Lung (tissue), 12 donors: ENCODE results near the gene ARF1. TPM values are rescaled to one million over a fixed set of nuclear protein-coding genes. Genes with fewer than 3 reads are reported as not detected.

Source experiments
- ATAC-seq: fragments of 200-7000 bp; cut with Tn5 transposase; one replicate; pipeline ENCODE4 v1.9.1; 2020; ENCODE audit warnings: moderate number of reproducible peaks; ENCODE audit not compliant: insufficient read depth, low FRiP score
- DNase-seq, 3 donors: peaks; one replicate each; pipeline ENCODE4 v3.0.0-alpha.2; 2013 to 2017
- H3K27ac ChIP-seq, 2 donors: one replicate each; pipeline ENCODE4 v1.5.1; 2013; ENCODE audit warnings: mild to moderate bottlenecking in 2 of 2, moderate library complexity in 2 of 2, control low read depth in 1 of 2, inconsistent platforms in 1 of 2, low read depth in 1 of 2, low read length in 1 of 2
- H3K27me3 ChIP-seq, 3 donors: one replicate each; pipeline ENCODE4 v1.5.1; 2013; ENCODE audit warnings: low read length in 2 of 3; ENCODE audit not compliant: control insufficient read depth in 3 of 3, insufficient read depth in 3 of 3
- H3K36me3 ChIP-seq, 4 donors: one replicate each; pipeline ENCODE4 v1.5.1; 2013; ENCODE audit warnings: low read length in 4 of 4, mild to moderate bottlenecking in 1 of 4, moderate library complexity in 1 of 4; ENCODE audit not compliant: control insufficient read depth in 4 of 4, insufficient read depth in 4 of 4
- H3K4me1 ChIP-seq, 5 donors: one replicate each; pipeline ENCODE4 v1.5.1; 2013; ENCODE audit warnings: low read length in 5 of 5, mild to moderate bottlenecking in 2 of 5, moderate library complexity in 1 of 5; ENCODE audit not compliant: control insufficient read depth in 5 of 5, insufficient read depth in 5 of 5
- H3K4me3 ChIP-seq: one replicate; pipeline ENCODE4 v1.5.1; 2013; ENCODE audit warnings: mild to moderate bottlenecking, control low read depth, moderate library complexity
- H3K9ac ChIP-seq, 2 donors: one replicate each; pipeline ENCODE4 v1.5.1; 2013; ENCODE audit warnings: low read length in 2 of 2, control low read depth in 1 of 2; ENCODE audit not compliant: insufficient read depth in 1 of 2
- H3K9me3 ChIP-seq, 4 donors: one replicate each; pipeline ENCODE4 v1.5.1; 2013; ENCODE audit warnings: low read length in 3 of 4, mild to moderate bottlenecking in 1 of 4, moderate library complexity in 1 of 4; ENCODE audit not compliant: control insufficient read depth in 4 of 4, insufficient read depth in 3 of 4
- CTCF ChIP-seq: IDR thresholded peaks from 2 replicates; pipeline ENCODE4 v1.5.1; 2012; ENCODE audit warnings: mild to moderate bottlenecking; ENCODE audit errors: control extremely low read depth, extremely low read depth
- WGBS, 2 donors: extraction: QIAGEN DNeasy Blood & Tissue Kit; methylation state at CpG; one replicate each; pipeline ENCODE4 v1.1.7; 2013; 5-methylcytosine and 5-hydroxymethylcytosine counted together
- polyA plus RNA-seq, 2 donors: library from polyadenylated mRNA; stranded (reverse); fragments of 200-250 nt; gene quantifications; one replicate each; pipeline ENCODE4 v1.2.1, GENCODE V29; 2013
- total RNA-seq, 2 donors: library from RNA; depleted of rRNA in 1 of 2; stranded (reverse); fragments of >200 nt in 1 of 2; gene quantifications; one replicate each; pipeline ENCODE4 v1.2.1, GENCODE V29; 2014 to 2021
- donor health status: control.
- donor health status: control.
- donor health status: Bipolar disorder and iron deficiency.
- donor health status: healthy.
- donor health status: DM: yes; HTN: yes; CAD: no.

The ARF1 gene
- total and polyA plus RNA-seq, 4 donors: 226 to 713 (median 439) TPM

GRCh38 chr1:228095161-228095560 lies 12.7 kb downstream of the ARF1 start:
- Histone ChIP-seq H3K27me3 (no peaks in the 10 kb centered on the region), H3K9me3 (peaks cover 0 to 13% (median 4%) of the 10 kb centered on the region in 4 donors), H3K27ac (no peak overlapping the region), H3K4me1 (peaks cover 0 to 30% (median 6%) of the 10 kb centered on the region in 5 donors), H3K9ac (no peak overlapping the region), H3K4me3 (no peak overlapping the region), H3K36me3 (peaks cover 9 to 48% (median 35%) of the 10 kb centered on the region in 4 donors)
- TF ChIP-seq CTCF: no peak
- DNase-seq: no peak
- WGBS, 2 donors: 98% methylated on average over 4 of the region's 4 CpGs
- ATAC-seq: no peak

GRCh38 chr1:228095938-228096337 lies 13.4 kb downstream of the ARF1 start:
- Histone ChIP-seq H3K27ac (no peak overlapping the region), H3K9ac (no peak overlapping the region), H3K4me1 (peaks cover 0 to 24% (median 1%) of the 10 kb centered on the region in 5 donors), H3K4me3 (no peak overlapping the region), H3K9me3 (peaks cover 0 to 13% (median 4%) of the 10 kb centered on the region in 4 donors), H3K36me3 (peaks cover 9 to 51% (median 36%) of the 10 kb centered on the region in 4 donors), H3K27me3 (no peaks in the 10 kb centered on the region)
- 90 to 92% methylated on average over 8 of the region's 8 CpGs for WGBS, 2 donors
- DNase-seq (no peak), ATAC-seq (no peak)
- no peak for TF ChIP-seq CTCF

- Histone ChIP-seq H3K27ac (no peak overlapping the region), H3K4me1 (peaks cover 0 to 22% (median 0%) of the 10 kb centered on the region in 5 donors), H3K9me3 (peaks cover 0 to 13% (median 4%) of the 10 kb centered on the region in 4 donors), H3K4me3 (no peak overlapping the region), H3K9ac (no peak overlapping the region), H3K27me3 (no peaks in the 10 kb centered on the region), H3K36me3 (peaks cover 9 to 52% (median 35%) of the 10 kb centered on the region in 4 donors)
- no peak for ATAC-seq
- DNase-seq: no peak
- TF ChIP-seq CTCF: no peak
- 93 to 95% methylated on average over 13 of the region's 13 CpGs for WGBS, 2 donors
Measured at GRCh38 chr1:228096416-228097332, 14.2 kb downstream of the ARF1 start.
